ENCODE data around the gene HOXA5.

Gene HOXA5

DNA sequence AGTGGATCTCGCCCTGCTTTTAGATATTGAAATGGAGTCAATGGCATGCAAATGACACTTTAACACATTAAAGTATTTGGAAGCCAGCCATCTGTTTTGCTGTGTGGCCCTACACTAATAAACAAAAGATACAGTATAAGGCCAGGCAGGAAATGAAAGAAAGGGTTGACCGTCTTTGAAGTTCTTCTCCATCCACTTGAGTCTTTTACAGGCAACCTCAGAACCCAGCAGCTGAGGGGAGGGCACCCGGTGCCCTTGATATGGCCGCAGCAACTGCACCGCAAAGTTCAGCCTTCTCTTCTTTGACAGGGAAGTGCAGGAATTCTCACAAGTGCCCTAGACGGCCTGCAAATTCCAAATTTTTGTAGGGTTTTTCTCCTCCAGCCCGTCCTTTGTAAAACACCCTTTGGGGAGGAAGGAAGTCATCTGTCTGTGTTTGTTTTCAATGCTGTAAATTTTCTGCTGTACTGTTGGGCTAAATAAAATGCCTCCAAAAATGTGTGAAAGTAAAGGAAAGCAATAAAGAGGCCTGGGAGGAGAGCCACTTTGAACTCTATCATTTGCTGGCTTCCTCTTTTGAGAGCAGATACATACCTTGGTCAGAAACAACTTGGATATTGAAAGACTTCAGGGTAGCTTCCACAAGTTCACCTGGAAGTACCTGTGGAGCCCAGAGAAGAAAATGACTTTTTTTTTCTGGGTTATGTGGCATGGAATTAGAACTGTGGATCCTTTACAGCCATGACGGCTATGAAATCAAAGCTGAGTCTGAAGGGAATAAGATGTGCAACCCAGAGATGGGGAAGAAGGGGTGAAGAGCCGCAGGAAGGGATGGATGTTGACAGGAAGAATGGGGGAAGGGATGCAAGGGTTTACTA is 51.3 kb downstream of the HOXA5 start:
- DNase-seq: no peak

DNA sequence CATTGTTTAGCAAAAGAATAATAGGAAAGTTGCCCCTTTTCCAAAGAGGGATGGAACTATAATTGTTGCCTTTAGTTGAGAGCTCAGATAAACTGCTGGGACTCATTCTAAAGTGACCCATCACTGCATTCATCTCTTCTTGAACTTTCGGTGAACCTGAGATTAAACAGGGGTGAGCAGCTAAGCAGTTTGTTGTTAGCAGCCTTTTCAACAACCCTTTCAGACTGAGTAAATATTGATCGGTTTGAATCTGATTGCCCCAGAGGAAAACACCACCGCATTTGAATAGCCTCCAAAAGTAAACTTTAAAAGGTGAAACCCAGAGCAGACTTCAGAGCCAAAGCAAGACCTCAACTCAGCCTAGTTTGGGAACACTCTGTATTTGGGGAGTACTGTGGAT is 52.4 kb downstream of the HOXA5 start:
- DNase-seq: peak; percentile 4
